Superior temporal gyrus (tissue), 1 donor: ENCODE data around the gene ZNF415.
"Not testable (repeated sequence)": the region's sequence is repeated elsewhere in the genome, so short reads cannot be mapped to it uniquely, and the experiment has no call there.

Experiments
- DNase-seq: peaks from one replicate; pipeline ENCODE4 v3.0.0-alpha.2; 2016; ENCODE audit errors: extremely low spot score

The ZNF415 gene

DNA sequence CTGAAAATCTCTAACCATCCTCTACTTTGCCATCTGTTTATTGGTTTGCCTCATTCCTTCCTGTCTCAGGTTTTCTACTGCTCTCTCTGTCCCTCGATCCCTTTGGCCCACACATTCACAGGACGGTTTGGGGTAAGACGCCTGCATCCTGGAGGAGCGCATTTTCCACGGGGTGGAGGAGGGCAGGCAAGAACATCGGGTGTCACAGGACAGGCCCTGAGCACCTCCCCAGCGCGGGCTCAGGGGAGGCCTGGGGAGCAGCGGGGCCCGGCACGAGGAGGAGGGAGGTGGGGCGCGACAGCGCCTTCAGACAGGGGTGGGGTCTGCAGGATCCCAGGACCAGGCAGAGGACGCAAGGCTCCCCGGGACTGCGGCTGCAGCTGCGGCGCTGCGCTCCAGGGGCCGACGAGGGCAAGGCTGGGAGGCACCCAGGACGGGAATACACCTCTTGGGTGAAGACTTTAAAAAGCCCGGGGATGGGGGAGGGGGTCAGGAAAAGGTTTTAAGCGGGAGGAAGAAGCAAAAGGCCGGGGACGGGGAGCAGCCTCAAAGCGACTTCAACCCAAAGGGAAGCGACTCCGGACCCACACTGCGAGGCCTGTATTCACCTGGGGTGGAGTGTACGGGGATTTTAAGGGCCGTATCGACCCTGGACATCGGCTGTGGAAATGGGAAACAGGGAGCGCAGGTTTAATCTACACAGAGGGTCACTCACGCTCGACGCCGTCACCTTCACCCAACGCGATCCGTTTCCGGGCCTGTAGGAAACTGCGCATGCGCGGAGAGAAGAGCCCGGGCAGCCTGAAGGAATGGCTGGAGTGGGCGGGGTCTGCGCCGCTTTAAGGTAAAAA, at the start of gene ZNF415:
TSS of gene ZNF415 (minus strand) at position 770 of the 851 bp plus-strand sequence. CDS start 10,234 bp downstream, outside the sequence.
- peak; percentile 94 for DNase-seq

DNA sequence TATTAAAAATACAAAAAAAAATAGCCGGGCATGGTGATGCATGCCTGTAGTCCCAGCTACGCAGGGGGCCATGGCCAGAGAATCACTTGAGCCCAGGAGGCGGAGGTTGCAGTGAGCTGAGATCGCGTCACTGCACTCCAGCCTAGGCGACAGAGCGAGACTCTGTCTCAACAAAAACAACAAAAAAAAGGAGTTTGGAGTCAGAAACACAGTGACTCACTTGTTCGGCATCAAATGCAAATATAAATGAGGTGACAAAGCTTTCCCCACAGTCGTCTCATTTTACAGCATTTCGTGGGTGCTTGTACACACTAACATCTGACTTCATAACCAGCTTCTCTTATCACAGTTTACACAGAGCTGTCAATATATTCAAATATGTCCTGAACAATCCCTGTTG, 49.5 kb upstream of the ZNF415 start:
- DNase-seq, result no peak

DNA sequence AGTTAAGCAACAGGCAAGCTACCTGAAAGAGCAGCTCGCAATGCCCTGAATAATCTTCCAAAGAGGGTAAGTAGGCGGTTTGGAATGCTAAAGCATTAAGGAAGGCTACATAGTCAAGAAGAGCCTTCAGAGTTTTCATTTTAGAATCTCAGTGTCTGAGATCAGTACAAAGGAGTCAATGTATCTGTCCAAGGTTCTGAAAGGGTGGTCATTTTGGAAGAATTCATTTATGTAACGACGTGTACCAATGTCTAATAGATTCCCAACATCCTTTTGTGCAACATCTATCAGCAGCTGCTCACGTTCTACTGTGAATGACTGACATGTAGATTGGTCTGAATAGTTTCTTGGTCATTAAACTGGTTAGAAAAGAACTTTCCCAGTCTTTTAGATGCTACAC, 45.3 kb upstream of the ZNF415 start:
- no peak for DNase-seq

DNA sequence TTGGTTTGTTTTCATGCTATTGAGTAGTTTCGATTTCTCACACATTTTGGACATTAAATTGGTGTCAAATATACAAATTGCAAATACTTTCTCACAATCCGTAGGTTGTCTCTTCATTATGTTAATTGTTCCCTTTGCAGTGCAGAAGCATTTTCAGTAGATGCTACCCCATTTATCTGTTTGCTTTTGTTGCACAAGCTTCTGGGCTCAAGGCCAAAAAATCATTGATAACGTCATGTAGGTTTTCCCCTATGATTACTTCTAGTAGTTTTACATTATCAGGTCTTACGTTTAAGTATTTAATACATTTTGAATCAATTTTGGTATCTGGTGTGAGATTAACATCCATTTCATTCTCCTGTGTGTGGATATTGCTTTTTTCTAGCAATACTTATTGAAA, 40.2 kb upstream of the ZNF415 start:
- DNase-seq, result no peak

- no peak for DNase-seq
These were observed 33.0 kb upstream of the ZNF415 start for GRCh38 chr19:53165691-53166091.

GRCh38 chr19:53161123-53161522, 28.4 kb upstream of the ZNF415 start:
- DNase-seq, result no peak

DNA sequence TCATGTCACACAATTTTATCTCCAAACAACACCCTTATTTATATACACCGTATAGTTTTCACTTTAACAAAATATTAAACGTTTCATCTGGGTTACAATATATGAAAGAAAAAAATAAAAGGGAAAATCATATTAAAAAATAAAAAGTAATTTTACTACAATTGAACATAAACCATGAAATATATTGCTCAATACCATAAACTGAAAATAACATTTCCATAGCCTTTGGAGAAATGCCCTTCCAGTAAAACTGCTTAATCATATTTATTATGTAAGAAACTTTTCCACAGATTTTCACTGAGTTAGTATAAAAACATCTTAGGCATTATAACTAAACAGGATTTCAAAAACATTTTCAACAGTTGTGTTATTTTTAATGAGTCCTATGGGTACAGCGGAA, 27.6 kb upstream of the ZNF415 start:
- DNase-seq, result no peak

DNA sequence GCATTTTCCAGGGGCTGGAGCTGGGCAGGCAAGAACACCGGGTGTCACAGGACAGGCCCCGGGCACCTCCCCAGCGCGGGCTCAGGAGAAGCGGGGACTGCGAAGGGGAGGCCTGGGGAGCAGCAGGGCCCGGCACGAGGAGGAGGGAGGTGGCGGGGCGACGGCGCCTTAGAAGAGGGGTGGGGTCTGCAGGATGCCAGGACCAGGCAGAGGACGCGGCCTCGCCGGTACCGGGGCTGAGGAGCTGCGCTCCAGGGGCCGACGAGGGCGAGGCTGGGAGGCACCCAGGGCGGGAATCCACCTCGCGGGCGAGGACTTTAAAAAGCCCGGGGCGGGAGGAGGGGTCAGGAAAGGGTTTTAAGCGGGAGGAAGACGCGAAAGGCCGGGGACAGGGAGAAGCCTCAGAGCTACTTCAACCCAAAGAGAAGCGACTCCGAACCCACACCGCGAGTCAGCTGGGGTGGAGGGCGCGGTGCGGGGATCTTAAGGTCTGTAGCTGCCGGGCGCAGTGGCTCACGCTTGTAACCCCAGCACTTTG, 25.5 kb upstream of the ZNF415 start:
- no peak for DNase-seq

- peak; percentile 12 for DNase-seq
These were observed 24.9 kb upstream of the ZNF415 start for GRCh38 chr19:53157626-53158025.

GRCh38 chr19:53156850-53157249, 24.1 kb upstream of the ZNF415 start:
- DNase-seq, result no peak

DNA sequence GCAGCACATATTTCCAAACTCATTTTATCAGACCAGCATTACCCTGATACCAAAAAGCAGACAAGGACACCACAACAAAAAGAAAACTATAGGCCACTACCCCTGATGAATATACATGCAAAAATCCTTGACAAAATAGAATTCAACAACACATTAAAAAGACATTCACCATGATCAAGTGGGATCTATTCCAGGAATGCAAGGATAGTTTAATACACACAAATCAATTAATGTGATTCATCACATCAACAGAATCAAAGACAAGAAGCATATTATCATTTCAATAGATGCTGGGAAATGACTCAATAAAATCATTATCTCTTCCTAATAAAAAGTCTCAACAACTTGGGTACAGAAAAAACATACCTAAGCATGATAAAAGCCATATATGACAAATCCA, 14.9 kb upstream of the ZNF415 start:
- DNase-seq, result no peak

GRCh38 chr19:53140351-53140750, 7.6 kb upstream of the ZNF415 start:
- DNase-seq, result no peak

DNA sequence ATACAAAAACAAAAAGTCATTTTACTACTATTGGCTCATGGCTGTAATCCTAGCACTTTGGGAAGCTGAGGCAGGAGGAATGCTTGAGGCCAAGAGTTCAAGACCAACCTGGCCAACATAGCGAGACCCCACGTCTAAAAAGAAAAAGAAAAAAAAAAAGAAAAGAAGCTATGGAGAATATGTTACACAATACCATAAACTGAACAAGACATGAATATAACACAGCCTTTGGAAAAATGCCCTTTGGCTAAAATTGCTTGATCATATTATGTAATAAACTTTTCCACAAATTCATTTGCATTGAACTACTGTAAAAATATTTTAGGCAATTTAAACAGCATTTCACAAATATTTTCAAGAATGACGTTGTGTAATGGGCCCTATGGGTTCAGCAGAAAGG, 3.7 kb upstream of the ZNF415 start:
- DNase-seq, result no peak

- peak; percentile 34 for DNase-seq
These were observed 983 bp downstream of the ZNF415 start for GRCh38 chr19:53131727-53132126.

- DNase-seq, result no peak
These were observed 1.6 kb downstream of the ZNF415 start for GRCh38 chr19:53131085-53131590.

DNA sequence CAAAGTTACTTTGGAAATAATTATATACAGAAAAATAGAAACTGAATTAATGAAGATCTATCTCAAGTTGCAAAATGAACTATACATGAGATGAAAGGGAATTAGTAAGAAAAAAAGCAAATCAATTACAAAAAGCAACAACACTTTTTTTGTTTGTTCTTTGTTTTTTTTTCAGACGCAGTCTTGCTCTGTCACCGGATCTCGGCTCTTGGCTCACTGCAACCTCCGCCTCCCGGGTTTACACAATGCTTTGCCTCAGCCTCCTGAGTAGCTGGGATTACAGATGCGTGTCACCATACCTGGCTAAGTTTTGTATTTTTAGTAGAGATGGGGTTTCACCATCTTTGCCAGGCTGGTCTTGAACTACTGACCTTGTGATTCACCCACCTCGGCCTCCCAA, 2.2 kb downstream of the ZNF415 start:
- peak; percentile 53 for DNase-seq

- DNase-seq, result not testable (repeated sequence)
These were observed 5.8 kb downstream of the ZNF415 start for GRCh38 chr19:53126733-53127526.

DNA sequence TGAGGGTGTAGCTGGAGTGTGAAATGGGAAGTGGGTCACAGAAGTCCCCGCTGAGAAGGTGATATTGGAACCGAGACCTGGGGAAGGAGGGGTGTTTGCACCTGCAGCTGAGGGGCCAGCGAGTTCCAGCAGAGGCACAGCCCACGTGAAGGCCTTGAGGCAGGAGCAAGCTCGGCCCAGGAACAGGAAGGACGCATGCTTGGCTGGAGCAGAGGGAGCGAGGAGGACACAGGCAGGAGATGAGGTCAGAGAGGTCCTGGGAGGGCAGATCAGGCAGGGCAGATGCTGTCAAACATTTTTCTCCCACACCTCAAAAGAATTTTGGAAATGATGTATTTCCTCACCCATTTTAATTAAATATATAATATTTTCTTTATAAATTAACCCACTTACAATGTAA, 9.3 kb downstream of the ZNF415 start:
- no peak for DNase-seq

- DNase-seq, result peak; percentile 35
These were observed 20.4 kb downstream of the ZNF415 start for GRCh38 chr19:53112286-53112685.

DNA sequence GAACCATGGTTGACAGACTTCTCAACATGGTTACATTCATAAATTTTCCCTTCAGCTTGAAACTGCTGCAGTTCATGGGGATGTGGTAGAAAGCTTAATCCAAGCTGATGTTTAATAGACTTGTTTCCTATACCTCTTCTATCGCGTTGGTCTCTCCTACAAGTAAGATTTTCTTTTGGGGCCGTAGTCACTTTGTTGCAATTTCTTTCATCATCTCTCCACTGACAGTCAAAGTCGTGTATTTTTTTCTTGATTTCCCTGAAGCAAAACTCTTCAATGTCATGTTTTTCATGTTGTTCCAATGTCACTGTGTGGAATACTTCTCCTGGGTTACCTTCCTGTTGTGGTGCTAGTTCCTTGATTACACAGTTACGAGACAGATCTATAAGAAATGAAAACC, 23.2 kb downstream of the ZNF415 start:
- no peak for DNase-seq

GRCh38 chr19:53103234-53104203, 29.2 kb downstream of the ZNF415 start, which contains the start of gene ZNF160:
Gene ZNF160, minus strand, starts transcription at chr19:53103422. Its CDS starts 17,146 bp downstream, at chr19:53086276.
- peak; percentile 97 for DNase-seq
